Trophoblast cell (in vitro differentiated cells and primary cell): ENCODE measurements around the gene PDLIM5.
A peak's percentile ranks its signal among the peaks of the same experiment; 100 is the strongest.

Experiments used
- DNase-seq, 2 donors: peaks; one replicate each; pipeline ENCODE4 v3.0.0-alpha.2; 2016
- H2AFZ ChIP-seq: 2 replicates; pipeline ENCODE4 v1.6.1; 2013; ENCODE audit warnings: low read length, moderate library complexity, mild to moderate bottlenecking; ENCODE audit not compliant: insufficient read depth, poor library complexity
- H2AK5ac ChIP-seq: 2 replicates; pipeline ENCODE4 v1.6.1; 2013; ENCODE audit warnings: mild to moderate bottlenecking, low read length
- H2BK120ac ChIP-seq: 2 replicates; pipeline ENCODE4 v1.6.1; 2013; ENCODE audit warnings: low read length, mild to moderate bottlenecking, moderate library complexity; ENCODE audit not compliant: insufficient read depth, poor library complexity
- H2BK12ac ChIP-seq: 2 replicates; pipeline ENCODE4 v1.6.1; 2013; ENCODE audit warnings: mild to moderate bottlenecking, low read length, moderate library complexity
- H2BK5ac ChIP-seq: 2 replicates; pipeline ENCODE4 v1.6.1; 2013; ENCODE audit warnings: low read length, low read depth, moderate library complexity, mild to moderate bottlenecking; ENCODE audit not compliant: poor library complexity
- H3K14ac ChIP-seq: 2 replicates; pipeline ENCODE4 v1.6.1; 2013; ENCODE audit warnings: mild to moderate bottlenecking, low read length
- H3K18ac ChIP-seq: 2 replicates; pipeline ENCODE4 v1.6.1; 2013; ENCODE audit warnings: mild to moderate bottlenecking, low read length
- H3K23ac ChIP-seq: 2 replicates; pipeline ENCODE4 v1.6.1; 2013; ENCODE audit warnings: low read length
- H3K27ac ChIP-seq: 2 replicates; pipeline ENCODE4 v1.5.1; 2013; ENCODE audit warnings: low read depth, mild to moderate bottlenecking, inconsistent platforms, low read length, moderate library complexity
- H3K27me3 ChIP-seq: 2 replicates; pipeline ENCODE4 v1.6.1; 2013; ENCODE audit warnings: inconsistent platforms, mild to moderate bottlenecking, low read length, moderate library complexity; ENCODE audit not compliant: insufficient read depth
- H3K36me3 ChIP-seq, 2 experiments: 1 replicate in 1 of 2; 2 replicates in 1 of 2; pipeline ENCODE4 v1.6.1; 2013; ENCODE audit warnings: low read length in 2 of 2, mild to moderate bottlenecking in 2 of 2, moderate library complexity in 1 of 2; ENCODE audit not compliant: insufficient read depth in 2 of 2, control insufficient read depth in 1 of 2
- H3K4ac ChIP-seq: 2 replicates; pipeline ENCODE4 v1.6.1; 2013; ENCODE audit warnings: low read depth, mild to moderate bottlenecking, low read length, moderate library complexity
- H3K4me1 ChIP-seq, 2 experiments: 1 replicate in 1 of 2; 2 replicates in 1 of 2; pipeline ENCODE4 v1.6.1; 2013; ENCODE audit warnings: low read length in 2 of 2, mild to moderate bottlenecking in 2 of 2, moderate library complexity in 1 of 2; ENCODE audit not compliant: insufficient read depth in 2 of 2, control insufficient read depth in 1 of 2
- H3K4me2 ChIP-seq: 2 replicates; pipeline ENCODE4 v1.6.1; 2013; ENCODE audit warnings: inconsistent platforms, mild to moderate bottlenecking, low read length, moderate library complexity
- H3K4me3 ChIP-seq: 2 replicates; pipeline ENCODE4 v1.5.1; 2013; ENCODE audit warnings: mild to moderate bottlenecking, low read depth, low read length, inconsistent platforms
- H3K79me1 ChIP-seq: one replicate; pipeline ENCODE4 v1.6.1; 2013; ENCODE audit warnings: low read length
- H3K79me2 ChIP-seq: 2 replicates; pipeline ENCODE4 v1.6.1; 2013; ENCODE audit warnings: low read length, mild to moderate bottlenecking; ENCODE audit not compliant: control insufficient read depth, insufficient read depth, poor library complexity
- H3K9ac ChIP-seq: 2 replicates; pipeline ENCODE4 v1.6.1; 2013; ENCODE audit warnings: mild to moderate bottlenecking, low read length
- H3K9me3 ChIP-seq: 2 replicates; pipeline ENCODE4 v1.6.1; 2013; ENCODE audit warnings: low read depth, mild to moderate bottlenecking, control low read depth, inconsistent platforms, low read length; ENCODE audit not compliant: insufficient read depth
- H4K12ac ChIP-seq: 2 replicates; pipeline ENCODE4 v1.6.1; 2013; ENCODE audit warnings: low read depth, mild to moderate bottlenecking, low read length, moderate library complexity
- H4K8ac ChIP-seq: 2 replicates; pipeline ENCODE4 v1.6.1; 2013; ENCODE audit warnings: low read depth, mild to moderate bottlenecking, low read length, moderate library complexity
- H4K91ac ChIP-seq: one replicate; pipeline ENCODE4 v1.6.1; 2013; ENCODE audit warnings: low read depth, mild to moderate bottlenecking, low read length, moderate library complexity
- WGBS: extraction: QIAGEN DNeasy Blood & Tissue Kit; methylation state at CpG from one replicate; pipeline ENCODE4 v1.1.7; 2013; ENCODE audit warnings: missing lambda C conversion rate; ENCODE audit not compliant: insufficient read length, insufficient coverage; ENCODE audit errors: extremely low coverage; 5-methylcytosine and 5-hydroxymethylcytosine counted together

The PDLIM5 gene

DNA sequence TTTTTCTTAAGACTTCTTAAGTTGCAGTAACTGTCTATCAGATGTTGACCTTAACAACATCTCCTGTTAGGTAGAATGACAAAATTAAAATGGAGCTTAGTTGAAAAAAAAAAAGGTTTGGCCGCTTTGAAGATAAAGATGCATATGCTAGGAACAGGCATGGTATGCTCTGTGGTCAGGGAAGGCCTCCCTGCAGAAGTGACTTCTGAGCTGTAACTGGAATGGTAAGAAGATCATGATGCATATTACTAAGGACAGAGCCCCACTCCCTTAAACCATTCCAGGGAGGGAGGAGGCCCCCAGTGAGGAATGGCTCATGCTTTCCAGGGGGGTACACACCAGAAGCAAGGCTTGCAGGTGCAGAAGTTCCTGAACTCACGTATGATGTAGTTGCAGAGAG, 43.7 kb downstream of the PDLIM5 start:
- Histone ChIP-seq H3K18ac (peak overlapping the region; percentile 46), H3K14ac (no peak overlapping the region), H3K4me2 (no peak overlapping the region), H2BK5ac (no peak overlapping the region), H3K23ac (no peak overlapping the region), H3K27ac (no peak overlapping the region), H3K79me1 (no peaks in the 10 kb centered on the region), H3K4ac (no peak overlapping the region), H3K36me3 (peaks cover 4% of the 10 kb centered on the region in 2 experiments), H2AK5ac (no peak overlapping the region), H2BK120ac (no peak overlapping the region), H3K9ac (no peak overlapping the region), H2AFZ (no peak overlapping the region), H3K4me1 (no peaks in the 10 kb centered on the region), H3K27me3 (no peaks in the 10 kb centered on the region), H4K91ac (no peak overlapping the region), H2BK12ac (no peak overlapping the region), H3K4me3 (no peak overlapping the region), H4K8ac (no peak overlapping the region), H4K12ac (no peak overlapping the region), H3K79me2 (no peaks in the 10 kb centered on the region), H3K9me3 (no peaks in the 10 kb centered on the region)
- no peak for DNase-seq
- WGBS, result no CpG with 5 or more reads among the region's 2 CpGs

DNA sequence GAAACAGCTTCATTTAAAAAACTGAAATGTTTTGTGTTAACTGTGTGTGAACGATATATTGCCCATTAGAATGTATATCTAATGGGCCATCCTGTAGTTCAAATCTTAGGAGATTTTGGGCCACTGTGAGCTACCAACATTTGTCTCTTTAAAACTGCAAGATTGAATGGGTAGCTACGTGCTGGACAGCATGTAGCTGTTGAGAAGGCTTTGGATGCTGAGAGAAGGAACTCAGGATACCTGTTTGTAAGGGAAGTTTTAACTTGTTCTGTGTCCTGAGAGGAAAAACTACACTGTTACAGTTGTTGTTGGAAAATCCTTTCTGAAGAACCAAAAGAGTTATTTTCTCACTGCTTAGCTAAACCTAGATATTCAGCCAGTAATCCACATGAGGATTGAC, 45.9 kb downstream of the PDLIM5 start:
- H3K4me2 ChIP-seq, result no peak overlapping the region
- no peak overlapping the region for H2BK5ac ChIP-seq
- H3K79me1 ChIP-seq, result no peaks in the 10 kb centered on the region
- H4K12ac ChIP-seq, result no peak overlapping the region
- H3K4me1 ChIP-seq, result no peaks in the 10 kb centered on the region
- H3K27me3 ChIP-seq, result no peaks in the 10 kb centered on the region
- H2BK12ac ChIP-seq, result no peak overlapping the region
- H3K27ac ChIP-seq, result no peak overlapping the region
- peaks cover 4 to 6% of the 10 kb centered on the region in 2 experiments for H3K36me3 ChIP-seq
- WGBS, result no CpG with 5 or more reads among the region's 2 CpGs
- no peak overlapping the region for H3K23ac ChIP-seq
- H3K4ac ChIP-seq, result no peak overlapping the region
- H3K79me2 ChIP-seq, result no peaks in the 10 kb centered on the region
- no peak overlapping the region for H3K9ac ChIP-seq
- peaks cover 2% of the 10 kb centered on the region for H3K9me3 ChIP-seq
- no peak overlapping the region for H2AFZ ChIP-seq
- no peak for DNase-seq
- H3K18ac ChIP-seq, result no peak overlapping the region
- H2AK5ac ChIP-seq, result no peak overlapping the region
- no peak overlapping the region for H3K14ac ChIP-seq
- no peak overlapping the region for H3K4me3 ChIP-seq
- H2BK120ac ChIP-seq, result no peak overlapping the region
- H4K8ac ChIP-seq, result no peak overlapping the region
- H4K91ac ChIP-seq, result no peak overlapping the region

DNA sequence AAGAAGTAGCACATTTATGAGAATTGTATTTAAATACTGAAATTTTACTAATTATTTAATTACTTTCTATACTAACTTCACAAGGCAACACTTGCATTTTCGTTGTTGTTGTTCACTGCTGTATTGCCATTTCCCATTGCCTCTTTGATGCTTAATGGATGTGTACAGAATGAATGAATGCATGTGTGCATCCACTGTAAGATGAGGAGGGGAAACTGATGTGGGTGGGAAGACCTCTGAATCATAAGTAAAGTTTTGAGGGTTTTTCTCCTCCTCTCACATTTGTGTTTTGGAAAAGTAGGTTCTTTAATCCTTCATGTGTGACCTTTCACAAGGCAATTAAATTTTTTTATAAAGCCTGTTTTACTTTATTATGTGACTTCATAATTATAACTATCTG, 46.8 kb downstream of the PDLIM5 start:
- WGBS, result no CpG with 5 or more reads among the region's 1 CpG

GRCh38 chr4:94500685-94501084, 48.9 kb downstream of the PDLIM5 start:
- Histone ChIP-seq H2BK5ac (no peak overlapping the region), H2AK5ac (no peak overlapping the region), H3K4me1 (no peaks in the 10 kb centered on the region), H3K79me2 (no peaks in the 10 kb centered on the region), H3K23ac (no peak overlapping the region), H3K79me1 (no peaks in the 10 kb centered on the region), H3K9me3 (peaks cover 2% of the 10 kb centered on the region), H3K36me3 (peaks cover 2 to 4% of the 10 kb centered on the region in 2 experiments), H3K27ac (no peak overlapping the region), H4K91ac (no peak overlapping the region), H2BK12ac (no peak overlapping the region), H2AFZ (no peak overlapping the region), H3K4me3 (no peak overlapping the region), H3K18ac (no peak overlapping the region), H3K14ac (no peak overlapping the region), H3K9ac (no peak overlapping the region), H4K12ac (no peak overlapping the region), H2BK120ac (no peak overlapping the region), H3K4ac (no peak overlapping the region), H4K8ac (no peak overlapping the region), H3K4me2 (no peak overlapping the region), H3K27me3 (no peaks in the 10 kb centered on the region)
- no peak for DNase-seq
- WGBS, result no CpG with 5 or more reads among the region's 3 CpGs

More for the DNA sequence above, 46.8 kb downstream of the PDLIM5 start:
- Histone ChIP-seq H3K79me2 (no peaks in the 10 kb centered on the region), H3K18ac (no peak overlapping the region), H2BK5ac (no peak overlapping the region), H3K9me3 (peaks cover 2% of the 10 kb centered on the region), H3K4ac (no peak overlapping the region), H4K12ac (no peak overlapping the region), H3K4me3 (no peak overlapping the region), H3K9ac (no peak overlapping the region), H2BK120ac (no peak overlapping the region), H4K91ac (no peak overlapping the region), H2AK5ac (no peak overlapping the region), H3K36me3 (peaks cover 4 to 6% of the 10 kb centered on the region in 2 experiments), H2AFZ (no peak overlapping the region), H3K14ac (no peak overlapping the region), H3K27me3 (no peaks in the 10 kb centered on the region), H3K4me2 (no peak overlapping the region), H2BK12ac (no peak overlapping the region), H3K27ac (no peak overlapping the region), H3K4me1 (no peaks in the 10 kb centered on the region), H4K8ac (no peak overlapping the region), H3K23ac (no peak overlapping the region), H3K79me1 (no peaks in the 10 kb centered on the region)
- no peak for DNase-seq
